ENCODE results near the gene CPEB4. TPM values are rescaled to one million over a fixed set of nuclear protein-coding genes. Genes with fewer than 3 reads are reported as not detected.

CPEB4 gene
- total RNA-seq, 1 donor from 2014 or later: 12.5 TPM

- no peaks in the 10 kb centered on the region for H3K9me3 Mint-ChIP-seq
- peaks cover 13% of the 10 kb centered on the region for H3K27me3 Mint-ChIP-seq (ENCODE audit: insufficient read depth, low read depth)
- H3K4me3 ChIP-seq: no peak overlapping the region
- no peaks in the 10 kb centered on the region for H4K20me1 ChIP-seq (ENCODE audit: low read depth)
- H3K36me3 ChIP-seq: no peaks in the 10 kb centered on the region
- H3K9me3 ChIP-seq (ENCODE audit: low read depth): no peaks in the 10 kb centered on the region
- no peaks in the 10 kb centered on the region for H3K4me1 ChIP-seq
- no peaks in the 10 kb centered on the region for H3K36me3 Mint-ChIP-seq
- H3K79me2 ChIP-seq (ENCODE audit: low read depth): no peaks in the 10 kb centered on the region
- H3K9ac ChIP-seq: no peak overlapping the region
- H3K27ac ChIP-seq: no peak overlapping the region
- peaks cover 2% of the 10 kb centered on the region for H3K4me1 Mint-ChIP-seq
- no peak for TF ChIP-seq CTCF (IDR thresholded peaks at IDR 0.05)
- no peak for TF ChIP-seq EZH2 (IDR thresholded peaks at IDR 0.05)
- TF ChIP-seq EZH2phosphoT487 (IDR thresholded peaks at IDR 0.05): no peak
- peaks cover under 1% of the 10 kb centered on the region for H3K27me3 ChIP-seq
- H2AFZ ChIP-seq (replicated peaks): no peak overlapping the region
- H3F3A ChIP-seq (ENCODE audit: low read depth): no peaks in the 10 kb centered on the region
- H3K4me3 Mint-ChIP-seq: no peak overlapping the region
- H3K27ac Mint-ChIP-seq: no peak overlapping the region
- no peak overlapping the region for H3K4me2 ChIP-seq
- DNase-seq (ENCODE audit: low spot score): no peak
Measured at GRCh38 chr5:173883347-173883924, 4.7 kb upstream of the CPEB4 start.

GRCh38 chr5:173884402-173885053 lies 3.6 kb upstream of the CPEB4 start:
- Histone ChIP-seq H3K27me3 (peaks cover 11% of the 10 kb centered on the region), H3K79me2 (ENCODE audit: low read depth) (no peaks in the 10 kb centered on the region), H3F3A (ENCODE audit: low read depth) (peaks cover 2% of the 10 kb centered on the region), H3K4me2 (no peak overlapping the region), H3K4me3 (no peak overlapping the region), H3K9ac (no peak overlapping the region), H4K20me1 (ENCODE audit: low read depth) (no peaks in the 10 kb centered on the region), H3K36me3 (no peaks in the 10 kb centered on the region), H3K9me3 (ENCODE audit: low read depth) (no peaks in the 10 kb centered on the region), H2AFZ (replicated peaks) (no peak overlapping the region), H3K27ac (no peak overlapping the region), H3K4me1 (no peaks in the 10 kb centered on the region)
- no peak overlapping the region for H3K27ac Mint-ChIP-seq
- no peaks in the 10 kb centered on the region for H3K9me3 Mint-ChIP-seq
- no peaks in the 10 kb centered on the region for H3K36me3 Mint-ChIP-seq
- no peak overlapping the region for H3K4me3 Mint-ChIP-seq
- peaks cover 15% of the 10 kb centered on the region for H3K27me3 Mint-ChIP-seq (ENCODE audit: insufficient read depth, low read depth)
- H3K4me1 Mint-ChIP-seq: peaks cover 8% of the 10 kb centered on the region
- TF ChIP-seq EZH2phosphoT487 (IDR thresholded peaks at IDR 0.05): no peak
- no peak for TF ChIP-seq EZH2 (IDR thresholded peaks at IDR 0.05)
- no peak for TF ChIP-seq CTCF (IDR thresholded peaks at IDR 0.05)
- no peak for DNase-seq (ENCODE audit: low spot score)

GRCh38 chr5:173885054-173885443 lies 3.1 kb upstream of the CPEB4 start:
- no peaks in the 10 kb centered on the region for H4K20me1 ChIP-seq (ENCODE audit: low read depth)
- H3K4me2 ChIP-seq: no peak overlapping the region
- H3K79me2 ChIP-seq (ENCODE audit: low read depth): no peaks in the 10 kb centered on the region
- no peaks in the 10 kb centered on the region for H3K36me3 ChIP-seq
- no peak overlapping the region for H3K27ac ChIP-seq
- no peak for TF ChIP-seq EZH2 (IDR thresholded peaks at IDR 0.05)
- no peak for TF ChIP-seq CTCF (IDR thresholded peaks at IDR 0.05)
- no peak for TF ChIP-seq EZH2phosphoT487 (IDR thresholded peaks at IDR 0.05)
- no peak overlapping the region for H3K4me3 ChIP-seq
- Mint-ChIP-seq H3K27me3 (ENCODE audit: insufficient read depth, low read depth) (peaks cover 19% of the 10 kb centered on the region), H3K4me1 (peaks cover 13% of the 10 kb centered on the region), H3K36me3 (no peaks in the 10 kb centered on the region), H3K4me3 (no peak overlapping the region), H3K9me3 (no peaks in the 10 kb centered on the region), H3K27ac (no peak overlapping the region)
- no peaks in the 10 kb centered on the region for H3K9me3 ChIP-seq (ENCODE audit: low read depth)
- peaks cover 7% of the 10 kb centered on the region for H3F3A ChIP-seq (ENCODE audit: low read depth)
- H2AFZ ChIP-seq (replicated peaks): no peak overlapping the region
- H3K4me1 ChIP-seq: no peaks in the 10 kb centered on the region
- H3K27me3 ChIP-seq: peaks cover 17% of the 10 kb centered on the region
- H3K9ac ChIP-seq: no peak overlapping the region
- no peak for DNase-seq (ENCODE audit: low spot score)
